Measurements from ENCODE around the gene TIMP2.
"Not testable (repeated sequence)": the region's sequence is repeated elsewhere in the genome, so short reads cannot be mapped to it uniquely, and the experiment has no call there.

DNA sequence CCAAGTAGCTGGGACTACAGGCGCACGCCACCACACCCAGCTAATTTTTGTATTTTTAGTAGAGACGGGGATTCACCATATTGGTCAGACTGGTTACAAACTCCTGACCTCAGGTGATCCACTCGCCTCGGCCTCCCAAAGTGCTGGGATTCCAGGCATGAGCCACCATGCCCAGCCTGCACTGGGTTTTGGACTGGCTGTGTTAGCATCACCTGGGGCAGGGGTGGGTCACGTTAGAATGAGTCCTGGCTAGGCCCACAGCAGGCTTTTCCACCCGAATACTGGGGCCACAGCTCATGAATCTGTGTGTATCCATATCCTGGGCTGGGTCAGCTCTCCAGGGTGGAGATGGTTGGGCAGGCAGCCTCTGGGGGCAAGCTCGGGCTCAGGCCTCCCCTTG lies 23.0 kb downstream of the TIMP2 start:
- TF ChIP-seq POLR2AphosphoS5 (IDR thresholded peaks at IDR 0.05; ENCODE audit: insufficient read depth, low read depth, low read length); EZH2 (IDR thresholded peaks at IDR 0.05; ENCODE audit: borderline replicate concordance, low read depth, low read length, severe bottlenecking); GATA2 (IDR thresholded peaks at IDR 0.05; ENCODE audit: insufficient read depth, insufficient read length, low read depth, low read length); POLR2A (IDR thresholded peaks at IDR 0.05; ENCODE audit: low read depth, low read length); FOS (IDR thresholded peaks at IDR 0.05; ENCODE audit: borderline replicate concordance, insufficient read depth, low read length): not testable (repeated sequence)
- TF ChIP-seq, protein P1, sequence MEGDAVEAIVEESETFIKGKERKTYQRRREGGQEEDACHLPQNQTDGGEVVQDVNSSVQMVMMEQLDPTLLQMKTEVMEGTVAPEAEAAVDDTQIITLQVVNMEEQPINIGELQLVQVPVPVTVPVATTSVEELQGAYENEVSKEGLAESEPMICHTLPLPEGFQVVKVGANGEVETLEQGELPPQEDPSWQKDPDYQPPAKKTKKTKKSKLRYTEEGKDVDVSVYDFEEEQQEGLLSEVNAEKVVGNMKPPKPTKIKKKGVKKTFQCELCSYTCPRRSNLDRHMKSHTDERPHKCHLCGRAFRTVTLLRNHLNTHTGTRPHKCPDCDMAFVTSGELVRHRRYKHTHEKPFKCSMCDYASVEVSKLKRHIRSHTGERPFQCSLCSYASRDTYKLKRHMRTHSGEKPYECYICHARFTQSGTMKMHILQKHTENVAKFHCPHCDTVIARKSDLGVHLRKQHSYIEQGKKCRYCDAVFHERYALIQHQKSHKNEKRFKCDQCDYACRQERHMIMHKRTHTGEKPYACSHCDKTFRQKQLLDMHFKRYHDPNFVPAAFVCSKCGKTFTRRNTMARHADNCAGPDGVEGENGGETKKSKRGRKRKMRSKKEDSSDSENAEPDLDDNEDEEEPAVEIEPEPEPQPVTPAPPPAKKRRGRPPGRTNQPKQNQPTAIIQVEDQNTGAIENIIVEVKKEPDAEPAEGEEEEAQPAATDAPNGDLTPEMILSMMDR (IDR thresholded peaks at IDR 0.05; ENCODE audit: extremely low read depth in 1 of 2, insufficient read depth in 1 of 2, low read depth in 1 of 2, low read length in 2 of 2), result not testable (repeated sequence)
- TF ChIP-seq, protein P2, sequence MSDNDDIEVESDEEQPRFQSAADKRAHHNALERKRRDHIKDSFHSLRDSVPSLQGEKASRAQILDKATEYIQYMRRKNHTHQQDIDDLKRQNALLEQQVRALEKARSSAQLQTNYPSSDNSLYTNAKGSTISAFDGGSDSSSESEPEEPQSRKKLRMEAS (IDR thresholded peaks at IDR 0.05; ENCODE audit: insufficient read depth, insufficient read length), result not testable (repeated sequence)
